Esophagus muscularis mucosa (tissue), 3 donors: Measurements from ENCODE around the gene NEURL3.

ENCODE experiments used
- POLR2AphosphoS5 ChIP-seq, 2 donors: sonication (generic); formaldehyde crosslinking; IDR thresholded peaks; one replicate each; pipeline ENCODE4 v1.6.1; 2017; ENCODE audit warnings: antibody characterized with exemption in 2 of 2
- TF ChIP-seq, protein P1 (sequence below), 3 experiments: fragments of 200-600 bp in 2 of 3; fragments of 450-650 bp in 1 of 3; sonication (generic) in 2 of 3; IDR thresholded peaks; one replicate each; pipeline ENCODE4 v1.5.1; 2017 to 2019; ENCODE audit warnings: antibody characterized with exemption in 3 of 3, mild to moderate bottlenecking in 2 of 3, moderate library complexity in 1 of 3

DNA sequence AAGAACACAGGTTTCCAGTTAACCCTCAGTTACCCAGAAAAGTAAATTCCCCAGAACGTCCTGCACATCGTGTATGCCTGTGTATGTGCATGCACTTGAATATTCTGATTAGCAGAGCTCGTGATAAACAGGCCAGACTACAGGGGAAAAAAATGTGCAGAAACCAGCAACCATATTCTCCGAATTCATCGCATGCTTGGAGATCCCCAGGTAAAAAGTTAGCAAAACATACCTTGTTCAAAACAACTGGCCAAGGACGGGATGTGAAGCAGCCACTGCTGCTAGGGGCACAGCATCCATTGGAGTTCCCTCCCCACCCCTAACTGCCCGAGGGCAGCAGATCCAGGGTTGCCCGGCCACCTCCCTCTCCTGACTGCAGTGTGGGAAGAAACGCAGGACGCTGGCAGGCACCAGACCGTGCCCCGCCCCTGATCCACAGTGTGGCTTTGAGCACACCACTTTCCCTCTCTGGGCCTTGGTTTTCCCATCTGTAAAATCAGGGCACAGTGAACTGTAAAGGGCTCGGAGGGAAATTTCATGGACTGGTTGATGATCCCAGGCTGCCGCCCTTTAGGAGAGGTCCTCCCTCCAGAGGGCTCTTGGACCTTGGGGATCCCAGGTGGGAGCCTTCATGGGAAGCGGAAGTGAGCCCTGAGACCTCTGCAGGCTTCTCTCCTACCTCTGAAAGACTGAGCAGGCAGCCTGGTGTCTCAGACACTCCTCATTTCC lies 19.5 kb upstream of the NEURL3 start:
- TF ChIP-seq, protein P1, sequence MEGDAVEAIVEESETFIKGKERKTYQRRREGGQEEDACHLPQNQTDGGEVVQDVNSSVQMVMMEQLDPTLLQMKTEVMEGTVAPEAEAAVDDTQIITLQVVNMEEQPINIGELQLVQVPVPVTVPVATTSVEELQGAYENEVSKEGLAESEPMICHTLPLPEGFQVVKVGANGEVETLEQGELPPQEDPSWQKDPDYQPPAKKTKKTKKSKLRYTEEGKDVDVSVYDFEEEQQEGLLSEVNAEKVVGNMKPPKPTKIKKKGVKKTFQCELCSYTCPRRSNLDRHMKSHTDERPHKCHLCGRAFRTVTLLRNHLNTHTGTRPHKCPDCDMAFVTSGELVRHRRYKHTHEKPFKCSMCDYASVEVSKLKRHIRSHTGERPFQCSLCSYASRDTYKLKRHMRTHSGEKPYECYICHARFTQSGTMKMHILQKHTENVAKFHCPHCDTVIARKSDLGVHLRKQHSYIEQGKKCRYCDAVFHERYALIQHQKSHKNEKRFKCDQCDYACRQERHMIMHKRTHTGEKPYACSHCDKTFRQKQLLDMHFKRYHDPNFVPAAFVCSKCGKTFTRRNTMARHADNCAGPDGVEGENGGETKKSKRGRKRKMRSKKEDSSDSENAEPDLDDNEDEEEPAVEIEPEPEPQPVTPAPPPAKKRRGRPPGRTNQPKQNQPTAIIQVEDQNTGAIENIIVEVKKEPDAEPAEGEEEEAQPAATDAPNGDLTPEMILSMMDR (IDR thresholded peaks at IDR 0.05): no peak
- no peak for TF ChIP-seq POLR2AphosphoS5 (IDR thresholded peaks at IDR 0.05)
